ENCODE data around the gene ZNF462.

Gene ZNF462

GRCh38 chr9:106960258-106960657, 97.3 kb downstream of the ZNF462 start:
- Histone ChIP-seq H3K4me2 (ENCODE audit: low read length) (no peak overlapping the region), H3K4me3 (ENCODE audit: low read length) (no peak overlapping the region), H3K4me1 (ENCODE audit: low read length) (peaks cover 13% of the 10 kb centered on the region; the same call in 1 of the 2 replicates), H3K36me3 (replicated peaks; ENCODE audit: low read depth, low read length) (no peaks in the 10 kb centered on the region), H3K27me3 (ENCODE audit: low read depth, low read length) (peaks cover 3% of the 10 kb centered on the region; the same call in 1 of the 2 replicates), H3K79me2 (ENCODE audit: low read length) (no peaks in the 10 kb centered on the region), H3K9ac (ENCODE audit: low read length) (no peak overlapping the region), H3K27ac (ENCODE audit: low read length) (no peak overlapping the region), H4K20me1 (ENCODE audit: insufficient read depth, low read length) (no peaks in the 10 kb centered on the region), H2AFZ (ENCODE audit: low read depth, low read length) (no peak overlapping the region), H3K9me3 (ENCODE audit: insufficient read depth, low read length) (no peaks in the 10 kb centered on the region)
- TF ChIP-seq EZH2phosphoT487 (IDR thresholded peaks at IDR 0.05; ENCODE audit: low read depth) = no peak

DNA sequence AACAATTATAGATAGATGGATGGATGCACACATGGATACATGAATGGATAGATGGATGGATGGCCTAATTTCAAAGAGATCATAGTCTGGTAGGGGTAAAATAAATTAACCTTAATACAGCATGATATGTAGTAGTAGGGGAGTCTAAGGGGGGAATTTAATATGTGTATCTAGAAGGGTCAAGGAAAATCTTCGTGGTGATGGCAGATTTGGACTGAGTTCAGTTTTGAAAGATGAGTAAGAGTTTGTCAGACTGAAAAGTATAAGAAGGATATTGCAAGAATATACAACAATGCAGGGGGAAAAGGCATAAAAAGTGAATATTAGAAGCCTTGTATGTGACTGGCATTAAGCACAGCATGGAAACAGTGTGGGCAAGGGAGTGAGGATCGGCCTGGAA, 98.7 kb downstream of the ZNF462 start:
- TF ChIP-seq EZH2phosphoT487 (IDR thresholded peaks at IDR 0.05; ENCODE audit: low read depth) (no peak), CTCF (IDR thresholded peaks at IDR 0.05; ENCODE audit: low read depth, low read length) (no peak)
- Histone ChIP-seq H3K9ac (ENCODE audit: low read length) (no peak overlapping the region), H3K4me2 (ENCODE audit: low read length) (no peak overlapping the region), H3K4me3 (ENCODE audit: low read length) (no peak overlapping the region), H3K4me1 (ENCODE audit: low read length) (peaks cover 15% of the 10 kb centered on the region; the same call in 1 of the 2 replicates), H3K27me3 (ENCODE audit: low read depth, low read length) (peaks cover 12% of the 10 kb centered on the region; the same call in 1 of the 2 replicates), H4K20me1 (ENCODE audit: insufficient read depth, low read length) (no peaks in the 10 kb centered on the region), H3K36me3 (replicated peaks; ENCODE audit: low read depth, low read length) (no peaks in the 10 kb centered on the region), H2AFZ (ENCODE audit: low read depth, low read length) (no peak overlapping the region), H3K9me3 (ENCODE audit: insufficient read depth, low read length) (no peaks in the 10 kb centered on the region), H3K27ac (ENCODE audit: low read length) (no peak overlapping the region), H3K79me2 (ENCODE audit: low read length) (no peaks in the 10 kb centered on the region)

DNA sequence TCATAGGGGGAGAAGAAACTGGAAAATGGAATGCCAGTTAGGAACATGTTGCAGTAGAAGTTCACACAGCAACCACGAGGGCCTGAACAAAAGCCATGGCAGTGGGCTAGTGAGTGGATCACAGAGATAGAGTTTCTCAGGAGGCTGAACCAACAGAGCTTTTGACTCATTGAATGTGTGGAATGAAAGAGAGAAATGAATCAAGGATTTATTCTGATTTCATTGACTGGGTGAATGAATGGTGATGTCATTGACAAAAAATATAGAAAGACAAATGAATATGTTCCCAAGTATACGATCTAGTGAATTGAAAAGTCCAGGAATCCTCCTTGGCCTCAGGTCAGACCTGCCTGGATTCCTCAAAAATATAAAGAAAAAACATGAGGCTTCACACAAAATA, 99.2 kb downstream of the ZNF462 start:
- Histone ChIP-seq H3K4me1 (ENCODE audit: low read length) (peaks cover 20% of the 10 kb centered on the region), H3K27ac (ENCODE audit: low read length) (no peak overlapping the region)
- TF ChIP-seq CTCF (IDR thresholded peaks at IDR 0.05; ENCODE audit: low read depth, low read length) (no peak), EZH2phosphoT487 (IDR thresholded peaks at IDR 0.05; ENCODE audit: low read depth) (no peak)

DNA sequence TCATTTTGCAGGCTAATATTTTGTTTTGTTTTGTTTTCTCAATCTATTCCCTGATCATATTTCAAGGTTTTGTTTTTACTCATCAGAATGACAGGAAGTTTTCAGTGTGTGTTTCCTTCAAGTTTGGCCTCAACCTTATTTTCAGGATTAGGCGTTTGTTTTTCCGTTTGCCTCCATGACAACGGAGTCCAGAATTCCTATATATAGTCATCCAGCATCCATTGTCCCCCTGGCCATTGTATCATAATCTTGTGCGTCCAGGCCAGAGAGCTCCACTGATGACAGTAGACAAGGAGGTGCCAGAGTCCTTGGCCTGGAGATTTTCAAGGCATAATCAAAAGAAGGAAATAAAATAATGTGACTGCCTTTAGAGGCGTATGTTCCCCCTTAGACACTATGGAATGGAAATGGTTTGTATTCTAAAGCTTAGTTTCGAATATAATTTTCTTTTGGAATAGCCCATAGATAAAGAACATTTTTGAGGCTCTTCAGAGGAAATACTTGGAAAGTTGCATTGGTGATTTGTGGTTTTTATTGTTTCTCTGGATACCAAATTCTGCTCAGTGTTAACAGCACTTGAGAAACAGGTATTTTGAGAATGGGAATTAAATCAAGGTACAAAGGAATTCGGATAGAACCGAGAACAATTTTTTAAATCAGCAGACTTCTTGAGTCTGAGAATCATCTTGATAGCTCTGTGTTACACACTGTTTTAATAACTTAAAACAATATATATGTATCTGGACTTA, 99.8 kb downstream of the ZNF462 start:
- no peaks in the 10 kb centered on the region for H3K9me3 ChIP-seq (ENCODE audit: insufficient read depth, low read length)
- H3K27me3 ChIP-seq (ENCODE audit: low read depth, low read length) = peaks cover 12% of the 10 kb centered on the region; the same call in 1 of the 2 replicates
- peaks cover 21% of the 10 kb centered on the region for H3K4me1 ChIP-seq (ENCODE audit: low read length)
- no peak overlapping the region for H3K27ac ChIP-seq (ENCODE audit: low read length)
- no peak overlapping the region for H2AFZ ChIP-seq (ENCODE audit: low read depth, low read length)
- no peak for TF ChIP-seq EZH2phosphoT487 (IDR thresholded peaks at IDR 0.05; ENCODE audit: low read depth)
- TF ChIP-seq CTCF (IDR thresholded peaks at IDR 0.05; ENCODE audit: low read depth, low read length) = no peak
- no peak overlapping the region for H3K4me2 ChIP-seq (ENCODE audit: low read length)
- H3K79me2 ChIP-seq (ENCODE audit: low read length) = no peaks in the 10 kb centered on the region
- H3K36me3 ChIP-seq (replicated peaks; ENCODE audit: low read depth, low read length) = no peaks in the 10 kb centered on the region
- no peak overlapping the region for H3K4me3 ChIP-seq (ENCODE audit: low read length)
- H3K9ac ChIP-seq (ENCODE audit: low read length) = no peak overlapping the region
- no peaks in the 10 kb centered on the region for H4K20me1 ChIP-seq (ENCODE audit: insufficient read depth, low read length)

More for the DNA sequence above, 99.2 kb downstream of the ZNF462 start:
- Histone ChIP-seq H3K9me3 (ENCODE audit: insufficient read depth, low read length) (no peaks in the 10 kb centered on the region), H3K79me2 (ENCODE audit: low read length) (no peaks in the 10 kb centered on the region), H3K36me3 (replicated peaks; ENCODE audit: low read depth, low read length) (no peaks in the 10 kb centered on the region), H3K9ac (ENCODE audit: low read length) (no peak overlapping the region), H4K20me1 (ENCODE audit: insufficient read depth, low read length) (no peaks in the 10 kb centered on the region), H3K27me3 (ENCODE audit: low read depth, low read length) (peaks cover 12% of the 10 kb centered on the region; the same call in 1 of the 2 replicates), H2AFZ (ENCODE audit: low read depth, low read length) (no peak overlapping the region), H3K4me2 (ENCODE audit: low read length) (no peak overlapping the region), H3K4me3 (ENCODE audit: low read length) (no peak overlapping the region)
